ENCODE results near the gene POP4.
A peak's percentile ranks its signal among the peaks of the same experiment; 100 is the strongest.

POP4 gene

GRCh38 chr19:29655648-29656335 is 49.7 kb downstream of the POP4 start:
- no peak for TF ChIP-seq CTCF (conservative IDR thresholded peaks at IDR 0.05; ENCODE audit: low read depth)
- no peak for DNase-seq (ENCODE audit: low spot score)
- ChIA-PET POLR2A (ENCODE audit: low non-redundant PET) (no interaction called here), CTCF (interaction anchor here (1.1 kb wide), 1 partner anchor 45 kb away, joined by 4 read pairs; no protein-coding TSS in a partner anchor)
- no peak overlapping the region for H3K27ac ChIP-seq

GRCh38 chr19:29658221-29658991 is 52.3 kb downstream of the POP4 start:
- DNase-seq (ENCODE audit: low spot score), result no peak
- POLR2A ChIA-PET (ENCODE audit: low non-redundant PET), result no interaction called here
- CTCF ChIA-PET, result interaction anchor here (0.6 kb wide), 2 partner anchors 29 to 94 kb away, joined by 3 read pairs; no protein-coding TSS in a partner anchor
- TF ChIP-seq CTCF (conservative IDR thresholded peaks at IDR 0.05; ENCODE audit: low read depth), result no peak
- no peak overlapping the region for H3K27ac ChIP-seq

GRCh38 chr19:29660835-29661234 is 54.8 kb downstream of the POP4 start:
- CTCF ChIA-PET, result no interaction called here
- DNase-seq (ENCODE audit: low spot score), result no peak
- no peak for TF ChIP-seq CTCF (conservative IDR thresholded peaks at IDR 0.05; ENCODE audit: low read depth)
- H3K27ac ChIP-seq, result no peak overlapping the region
- POLR2A ChIA-PET (ENCODE audit: low non-redundant PET), result interaction anchor here (0.6 kb wide), 1 partner anchor 14 kb away, joined by 3 read pairs; no protein-coding TSS in a partner anchor

GRCh38 chr19:29662278-29662603 is 56.2 kb downstream of the POP4 start:
- no peak for DNase-seq (ENCODE audit: low spot score)
- H3K27ac ChIP-seq, result peak overlapping the region; percentile 84
- POLR2A ChIA-PET (ENCODE audit: low non-redundant PET), result no interaction called here
- TF ChIP-seq CTCF (conservative IDR thresholded peaks at IDR 0.05; ENCODE audit: low read depth), result no peak
- CTCF ChIA-PET, result interaction anchor here (1.1 kb wide), 1 partner anchor 52 kb away, joined by 3 read pairs; no protein-coding TSS in a partner anchor

- no peak for TF ChIP-seq CTCF (conservative IDR thresholded peaks at IDR 0.05; ENCODE audit: low read depth)
- peak overlapping the region; percentile 84 for H3K27ac ChIP-seq
- ChIA-PET CTCF (interaction anchor here (1.1 to 1.3 kb wide), 2 partner anchors 52 to 97 kb away, joined by 3 read pairs; no protein-coding TSS in a partner anchor), POLR2A (ENCODE audit: low non-redundant PET) (no interaction called here)
- DNase-seq (ENCODE audit: low spot score), result peak; percentile 67
Observed at GRCh38 chr19:29662604-29663404, 56.7 kb downstream of the POP4 start.

All from RWPE1 (cell line).